ENCODE measurements around the gene TAF4B.

TAF4B gene

GRCh38 chr18:26417190-26417589, 190.9 kb downstream of the TAF4B start:
- DNase-seq (ENCODE audit: low read depth), result no peak
- TF ChIP-seq, protein P1, sequence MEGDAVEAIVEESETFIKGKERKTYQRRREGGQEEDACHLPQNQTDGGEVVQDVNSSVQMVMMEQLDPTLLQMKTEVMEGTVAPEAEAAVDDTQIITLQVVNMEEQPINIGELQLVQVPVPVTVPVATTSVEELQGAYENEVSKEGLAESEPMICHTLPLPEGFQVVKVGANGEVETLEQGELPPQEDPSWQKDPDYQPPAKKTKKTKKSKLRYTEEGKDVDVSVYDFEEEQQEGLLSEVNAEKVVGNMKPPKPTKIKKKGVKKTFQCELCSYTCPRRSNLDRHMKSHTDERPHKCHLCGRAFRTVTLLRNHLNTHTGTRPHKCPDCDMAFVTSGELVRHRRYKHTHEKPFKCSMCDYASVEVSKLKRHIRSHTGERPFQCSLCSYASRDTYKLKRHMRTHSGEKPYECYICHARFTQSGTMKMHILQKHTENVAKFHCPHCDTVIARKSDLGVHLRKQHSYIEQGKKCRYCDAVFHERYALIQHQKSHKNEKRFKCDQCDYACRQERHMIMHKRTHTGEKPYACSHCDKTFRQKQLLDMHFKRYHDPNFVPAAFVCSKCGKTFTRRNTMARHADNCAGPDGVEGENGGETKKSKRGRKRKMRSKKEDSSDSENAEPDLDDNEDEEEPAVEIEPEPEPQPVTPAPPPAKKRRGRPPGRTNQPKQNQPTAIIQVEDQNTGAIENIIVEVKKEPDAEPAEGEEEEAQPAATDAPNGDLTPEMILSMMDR (conservative IDR thresholded peaks at IDR 0.05; ENCODE audit: control insufficient read depth, insufficient read depth, low read depth, low read length), result no peak
- H3K4me3 ChIP-seq (ENCODE audit: control insufficient read depth, low read depth, low read length), result no peak overlapping the region

GRCh38 chr18:26418225-26418624, 192.0 kb downstream of the TAF4B start:
- DNase-seq (ENCODE audit: low read depth), result no peak

GRCh38 chr18:26419746-26420145, 193.5 kb downstream of the TAF4B start:
- H3K4me3 ChIP-seq (ENCODE audit: control insufficient read depth, low read depth, low read length), result no peak overlapping the region
- no peak for DNase-seq (ENCODE audit: low read depth)
- TF ChIP-seq, protein P1 (conservative IDR thresholded peaks at IDR 0.05; ENCODE audit: control insufficient read depth, insufficient read depth, low read depth, low read length), result no peak

More at GRCh38 chr18:26418225-26418624, 192.0 kb downstream of the TAF4B start:
- TF ChIP-seq, protein P1 (conservative IDR thresholded peaks at IDR 0.05; ENCODE audit: control insufficient read depth, insufficient read depth, low read depth, low read length), result no peak
- no peak overlapping the region for H3K4me3 ChIP-seq (ENCODE audit: control insufficient read depth, low read depth, low read length)

- TF ChIP-seq, protein P1 (conservative IDR thresholded peaks at IDR 0.05; ENCODE audit: control insufficient read depth, insufficient read depth, low read depth, low read length), result no peak
- no peak for DNase-seq (ENCODE audit: low read depth)
- no peak overlapping the region for H3K4me3 ChIP-seq (ENCODE audit: control insufficient read depth, low read depth, low read length)
Observed at GRCh38 chr18:26421503-26421902, 195.3 kb downstream of the TAF4B start.

DNA sequence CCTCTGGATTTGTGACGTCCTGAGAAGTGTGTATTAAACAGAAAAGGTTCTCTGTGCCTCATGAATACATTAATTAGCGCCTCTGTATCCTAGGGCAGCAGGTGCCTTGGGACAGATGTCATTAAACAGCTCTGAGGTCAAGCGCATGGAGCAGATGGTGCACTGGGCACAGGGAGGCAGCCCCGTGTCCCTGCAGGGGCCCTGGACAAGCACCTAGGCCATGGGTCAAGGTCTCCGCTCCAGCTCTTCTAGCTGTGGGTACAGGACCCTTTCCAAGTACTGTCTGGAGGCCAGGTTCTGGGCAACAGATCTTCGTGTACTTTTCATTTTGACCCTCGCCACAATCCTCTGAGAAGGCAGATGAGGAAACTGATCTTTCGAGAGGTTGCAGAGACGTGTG, 195.7 kb downstream of the TAF4B start:
- DNase-seq (ENCODE audit: low read depth), result no peak
- H3K4me3 ChIP-seq (ENCODE audit: control insufficient read depth, low read depth, low read length), result no peak overlapping the region
- TF ChIP-seq, protein P1 (conservative IDR thresholded peaks at IDR 0.05; ENCODE audit: control insufficient read depth, insufficient read depth, low read depth, low read length), result no peak

- TF ChIP-seq, protein P1 (conservative IDR thresholded peaks at IDR 0.05; ENCODE audit: control insufficient read depth, insufficient read depth, low read depth, low read length), result no peak
- no peak for DNase-seq (ENCODE audit: low read depth)
- no peak overlapping the region for H3K4me3 ChIP-seq (ENCODE audit: control insufficient read depth, low read depth, low read length)
Observed at GRCh38 chr18:26422472-26423162, 196.4 kb downstream of the TAF4B start.

Data from fibroblast of mammary gland (primary cell).